ENCODE measurements around the gene IYD. TPM values are rescaled to one million over a fixed set of nuclear protein-coding genes. Genes with fewer than 3 reads are reported as not detected.

Gene IYD
- total and polyA plus RNA-seq, 9 of the 15 experiments (the other 6 are each of a cell fraction or from before 2014, with no cell fraction given) = not detected

GRCh38 chr6:150451807-150452427, 83.1 kb downstream of the IYD start (continued):
- TF ChIP-seq ZMIZ1 (IDR thresholded peaks at IDR 0.05; ENCODE audit: low read depth in 2 of 2, low read length in 2 of 2) = no peak
- no peak for TF ChIP-seq ZNF197 (CRISPR knock-in tag; IDR thresholded peaks at IDR 0.05; ENCODE audit: low read depth)
- TF ChIP-seq, protein P1, sequence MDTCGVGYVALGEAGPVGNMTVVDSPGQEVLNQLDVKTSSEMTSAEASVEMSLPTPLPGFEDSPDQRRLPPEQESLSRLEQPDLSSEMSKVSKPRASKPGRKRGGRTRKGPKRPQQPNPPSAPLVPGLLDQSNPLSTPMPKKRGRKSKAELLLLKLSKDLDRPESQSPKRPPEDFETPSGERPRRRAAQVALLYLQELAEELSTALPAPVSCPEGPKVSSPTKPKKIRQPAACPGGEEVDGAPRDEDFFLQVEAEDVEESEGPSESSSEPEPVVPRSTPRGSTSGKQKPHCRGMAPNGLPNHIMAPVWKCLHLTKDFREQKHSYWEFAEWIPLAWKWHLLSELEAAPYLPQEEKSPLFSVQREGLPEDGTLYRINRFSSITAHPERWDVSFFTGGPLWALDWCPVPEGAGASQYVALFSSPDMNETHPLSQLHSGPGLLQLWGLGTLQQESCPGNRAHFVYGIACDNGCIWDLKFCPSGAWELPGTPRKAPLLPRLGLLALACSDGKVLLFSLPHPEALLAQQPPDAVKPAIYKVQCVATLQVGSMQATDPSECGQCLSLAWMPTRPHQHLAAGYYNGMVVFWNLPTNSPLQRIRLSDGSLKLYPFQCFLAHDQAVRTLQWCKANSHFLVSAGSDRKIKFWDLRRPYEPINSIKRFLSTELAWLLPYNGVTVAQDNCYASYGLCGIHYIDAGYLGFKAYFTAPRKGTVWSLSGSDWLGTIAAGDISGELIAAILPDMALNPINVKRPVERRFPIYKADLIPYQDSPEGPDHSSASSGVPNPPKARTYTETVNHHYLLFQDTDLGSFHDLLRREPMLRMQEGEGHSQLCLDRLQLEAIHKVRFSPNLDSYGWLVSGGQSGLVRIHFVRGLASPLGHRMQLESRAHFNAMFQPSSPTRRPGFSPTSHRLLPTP (IDR thresholded peaks at IDR 0.05; ENCODE audit: borderline replicate concordance, extremely low read depth, insufficient read length) = no peak

Measured in K562 (cell line).